Right atrium auricular region (tissue), 2 donors: Measurements from ENCODE around the gene MAP2K5. TPM values are rescaled to one million over a fixed set of nuclear protein-coding genes. Genes with fewer than 3 reads are reported as not detected.

ENCODE experiments used
- DNase-seq: peaks from one replicate; pipeline ENCODE4 v3.0.0-alpha.2; 2019; ENCODE audit warnings: low spot score
- H3K27ac ChIP-seq, 2 donors: fragments of 200-600 bp; sonication (generic); 1 replicate in 1 of 2; 2 replicates in 1 of 2; pipeline ENCODE4 v1.5.1; 2016 to 2019
- H3K27me3 ChIP-seq, 2 donors: fragments of 200-600 bp; sonication (generic); one replicate each; pipeline versions ENCODE4 v1.5.1 to v1.6.0; 2017 to 2019
- H3K36me3 ChIP-seq: fragments of 200-600 bp; sonication (generic); one replicate; pipeline ENCODE4 v1.5.1; 2016
- H3K4me1 ChIP-seq, 2 donors: fragments of 200-600 bp; sonication (generic); one replicate each; pipeline versions ENCODE4 v1.5.1 to v1.6.0; 2017 to 2019
- H3K4me3 ChIP-seq, 2 donors: fragments of 200-600 bp; sonication (generic); 1 replicate in 1 of 2; 2 replicates in 1 of 2; pipeline ENCODE4 v1.5.1; 2017 to 2019; ENCODE audit warnings: mild to moderate bottlenecking in 1 of 2, moderate library complexity in 1 of 2
- H3K9me3 ChIP-seq, 2 donors: fragments of 200-600 bp; sonication (generic); one replicate each; pipeline ENCODE4 v1.5.1; 2019
- total RNA-seq, 2 donors: library from RNA; depleted of rRNA; stranded (reverse); fragments of >200 nt; gene quantifications; one replicate each; pipeline ENCODE4 v1.1.0, GENCODE V29; 2016
- TF ChIP-seq, protein P1 (sequence below), 2 donors: fragments of 200-600 bp; sonication (generic); IDR thresholded peaks; one replicate each; pipeline ENCODE4 v1.5.1; 2019; ENCODE audit warnings: antibody characterized with exemption in 2 of 2

MAP2K5 gene
- total RNA-seq, 2 donors from 2014 or later, result 5.8 to 6.7 TPM

GRCh38 chr15:67543348-67543718 lies 830 bp downstream of the MAP2K5 start:
- DNase-seq, result no peak
- H3K9me3 ChIP-seq, result no peaks in the 10 kb centered on the region
- peak overlapping the region; percentile 88 for H3K27ac ChIP-seq
- peak overlapping the region; percentile 74 to 85 for H3K4me3 ChIP-seq
- H3K27me3 ChIP-seq, result no peaks in the 10 kb centered on the region
- H3K36me3 ChIP-seq, result no peaks in the 10 kb centered on the region
- TF ChIP-seq, protein P1, sequence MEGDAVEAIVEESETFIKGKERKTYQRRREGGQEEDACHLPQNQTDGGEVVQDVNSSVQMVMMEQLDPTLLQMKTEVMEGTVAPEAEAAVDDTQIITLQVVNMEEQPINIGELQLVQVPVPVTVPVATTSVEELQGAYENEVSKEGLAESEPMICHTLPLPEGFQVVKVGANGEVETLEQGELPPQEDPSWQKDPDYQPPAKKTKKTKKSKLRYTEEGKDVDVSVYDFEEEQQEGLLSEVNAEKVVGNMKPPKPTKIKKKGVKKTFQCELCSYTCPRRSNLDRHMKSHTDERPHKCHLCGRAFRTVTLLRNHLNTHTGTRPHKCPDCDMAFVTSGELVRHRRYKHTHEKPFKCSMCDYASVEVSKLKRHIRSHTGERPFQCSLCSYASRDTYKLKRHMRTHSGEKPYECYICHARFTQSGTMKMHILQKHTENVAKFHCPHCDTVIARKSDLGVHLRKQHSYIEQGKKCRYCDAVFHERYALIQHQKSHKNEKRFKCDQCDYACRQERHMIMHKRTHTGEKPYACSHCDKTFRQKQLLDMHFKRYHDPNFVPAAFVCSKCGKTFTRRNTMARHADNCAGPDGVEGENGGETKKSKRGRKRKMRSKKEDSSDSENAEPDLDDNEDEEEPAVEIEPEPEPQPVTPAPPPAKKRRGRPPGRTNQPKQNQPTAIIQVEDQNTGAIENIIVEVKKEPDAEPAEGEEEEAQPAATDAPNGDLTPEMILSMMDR (IDR thresholded peaks at IDR 0.05), result no peak
- H3K4me1 ChIP-seq, result peaks cover 0 to 28% of the 10 kb centered on the region in 2 donors

- Histone ChIP-seq H3K27ac (no peak overlapping the region), H3K36me3 (no peaks in the 10 kb centered on the region), H3K4me1 (peaks cover 0 to 37% of the 10 kb centered on the region in 2 donors), H3K4me3 (no peak overlapping the region), H3K9me3 (no peaks in the 10 kb centered on the region), H3K27me3 (no peaks in the 10 kb centered on the region)
- DNase-seq, result no peak
- TF ChIP-seq, protein P1 (IDR thresholded peaks at IDR 0.05), result no peak
Observed at GRCh38 chr15:67544475-67544874, 2.0 kb downstream of the MAP2K5 start.

DNA sequence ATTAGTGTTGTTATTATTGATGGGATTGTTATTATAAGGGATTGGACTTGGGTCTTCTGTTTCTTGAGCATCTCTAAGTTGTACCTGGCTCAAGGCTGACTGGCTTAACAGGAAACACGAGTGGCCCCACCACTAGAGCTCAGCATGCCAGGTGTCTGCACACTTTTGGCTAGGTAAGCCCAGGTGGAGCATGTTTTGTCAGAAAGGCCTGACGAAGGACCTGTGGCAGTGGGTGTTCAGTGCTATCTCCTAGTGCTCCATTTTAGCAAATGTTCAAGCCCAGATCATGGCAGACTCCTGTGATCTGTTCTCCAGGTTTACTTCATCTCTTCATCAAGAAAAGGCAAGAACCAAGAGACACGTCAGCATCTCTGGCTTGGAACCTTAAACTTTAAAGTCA lies 3.4 kb downstream of the MAP2K5 start:
- TF ChIP-seq, protein P1 (IDR thresholded peaks at IDR 0.05), result no peak
- no peaks in the 10 kb centered on the region for H3K9me3 ChIP-seq
- peaks cover 0 to 44% of the 10 kb centered on the region in 2 donors for H3K4me1 ChIP-seq
- H3K27ac ChIP-seq, result no peak overlapping the region
- H3K27me3 ChIP-seq, result no peaks in the 10 kb centered on the region
- DNase-seq, result no peak
- H3K4me3 ChIP-seq, result no peak overlapping the region
- H3K36me3 ChIP-seq, result no peaks in the 10 kb centered on the region

GRCh38 chr15:67547064-67547463 lies 4.6 kb downstream of the MAP2K5 start:
- no peak for DNase-seq
- H3K27me3 ChIP-seq, result no peaks in the 10 kb centered on the region
- H3K36me3 ChIP-seq, result peaks cover 10% of the 10 kb centered on the region
- TF ChIP-seq, protein P1 (IDR thresholded peaks at IDR 0.05), result no peak
- H3K9me3 ChIP-seq, result no peaks in the 10 kb centered on the region
- no peak overlapping the region for H3K4me3 ChIP-seq
- peaks cover 0 to 39% of the 10 kb centered on the region in 2 donors for H3K4me1 ChIP-seq
- no peak overlapping the region for H3K27ac ChIP-seq

DNA sequence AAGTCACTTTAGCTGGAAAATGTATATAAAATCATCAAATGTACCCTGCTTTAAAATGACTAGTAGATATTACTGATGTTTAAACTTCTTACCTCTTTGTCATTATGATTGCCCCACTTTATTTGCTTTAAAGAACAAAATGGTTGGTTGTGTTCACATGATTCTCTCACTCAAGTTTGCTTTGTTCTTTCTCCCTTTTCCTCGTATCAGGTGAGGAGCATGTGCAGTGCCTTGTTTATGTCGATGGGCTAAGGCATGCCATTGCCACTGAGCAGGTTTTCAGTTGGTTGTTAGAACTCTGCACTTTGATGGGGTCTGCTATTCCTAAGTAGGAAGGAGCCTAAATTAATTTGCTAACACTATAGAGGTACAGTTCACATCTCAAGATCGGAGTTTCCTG lies 5.3 kb downstream of the MAP2K5 start:
- H3K27me3 ChIP-seq, result no peaks in the 10 kb centered on the region

More for the DNA sequence above, 5.3 kb downstream of the MAP2K5 start:
- Histone ChIP-seq H3K4me3 (no peak overlapping the region), H3K27ac (peak overlapping the region in 1 of 2 donors; percentile 1), H3K4me1 (peaks cover 0 to 38% of the 10 kb centered on the region in 2 donors), H3K36me3 (peaks cover 10% of the 10 kb centered on the region), H3K9me3 (no peaks in the 10 kb centered on the region)
- TF ChIP-seq, protein P1 (IDR thresholded peaks at IDR 0.05), result no peak
- DNase-seq, result no peak
